Measurements from ENCODE around the gene CS. TPM values are rescaled to one million over a fixed set of nuclear protein-coding genes. Genes with fewer than 3 reads are reported as not detected.
"Not testable (repeated sequence)": the region's sequence is repeated elsewhere in the genome, so short reads cannot be mapped to it uniquely, and the experiment has no call there.

The CS gene
- total and polyA plus RNA-seq, 2 experiments from 2014 or later, result 83.2 to 111 TPM

- TF ChIP-seq EZH2phosphoT487 (IDR thresholded peaks at IDR 0.05; ENCODE audit: low read depth, severe bottlenecking, unreplicated experiment) (no peak), CTCF (IDR thresholded peaks at IDR 0.05; ENCODE audit: poor library complexity) (peak; percentile 46)
- WGBS (ENCODE audit: low lambda C conversion rate, missing lambda C conversion rate), result 42% methylated on average over 1 of the region's 1 CpG
Observed at GRCh38 chr12:56271031-56271430, 29.1 kb downstream of the CS start.

GRCh38 chr12:56267443-56268071 is 32.6 kb downstream of the CS start:
- no peaks in the 10 kb centered on the region for H4K20me1 ChIP-seq (ENCODE audit: insufficient read depth, poor library complexity, severe bottlenecking)
- TF ChIP-seq EZH2 (IDR thresholded peaks at IDR 0.05; ENCODE audit: borderline replicate concordance), result no peak
- no peak for TF ChIP-seq EZH2phosphoT487 (IDR thresholded peaks at IDR 0.05; ENCODE audit: low read depth, severe bottlenecking, unreplicated experiment)
- no peaks in the 10 kb centered on the region for H3K79me2 ChIP-seq
- H3K9me3 ChIP-seq (ENCODE audit: low read depth), result no peaks in the 10 kb centered on the region
- peak overlapping the region; percentile 91 for H3K4me2 ChIP-seq
- no peaks in the 10 kb centered on the region for H3K36me3 ChIP-seq (replicated peaks; ENCODE audit: insufficient read depth, low read depth)
- H3K4me3 ChIP-seq, result peak overlapping the region; percentile 94
- H2AFZ ChIP-seq, result peak overlapping the region; percentile 98
- 27% methylated on average over 18 of the region's 21 CpGs for WGBS (ENCODE audit: low lambda C conversion rate, missing lambda C conversion rate)
- H3K4me1 ChIP-seq (ENCODE audit: insufficient read depth), result peaks cover 5% of the 10 kb centered on the region
- H3K27ac ChIP-seq, result peak overlapping the region; percentile 99
- H3K27me3 ChIP-seq, result no peaks in the 10 kb centered on the region
- peak; percentile 37 for DNase-seq (ENCODE audit: low spot score)
- no peaks in the 10 kb centered on the region for H3K9me2 ChIP-seq (replicated peaks; ENCODE audit: insufficient read depth)

More at GRCh38 chr12:56271031-56271430, 29.1 kb downstream of the CS start:
- DNase-seq (ENCODE audit: low spot score), result peak; percentile 34
- Histone ChIP-seq H3K27ac (no peak overlapping the region), H3K9me3 (ENCODE audit: low read depth) (no peaks in the 10 kb centered on the region), H4K20me1 (ENCODE audit: insufficient read depth, poor library complexity, severe bottlenecking) (no peaks in the 10 kb centered on the region), H3K4me3 (no peak overlapping the region), H3K79me2 (no peaks in the 10 kb centered on the region), H3K27me3 (no peaks in the 10 kb centered on the region), H3K9me2 (replicated peaks; ENCODE audit: insufficient read depth) (no peaks in the 10 kb centered on the region), H3K4me2 (no peak overlapping the region), H3K4me1 (ENCODE audit: insufficient read depth) (peaks cover 4% of the 10 kb centered on the region), H2AFZ (no peak overlapping the region), H3K36me3 (replicated peaks; ENCODE audit: insufficient read depth, low read depth) (peaks cover 3% of the 10 kb centered on the region)

- H2AFZ ChIP-seq, result peak within 1 kb of the TSS; percentile 98
- H4K20me1 ChIP-seq (ENCODE audit: insufficient read depth, poor library complexity, severe bottlenecking), result no peaks in the 10 kb centered on the region
- H3K79me2 ChIP-seq, result no peaks in the 10 kb centered on the region
- under 1% methylated on average over 68 of the region's 68 CpGs for WGBS (ENCODE audit: low lambda C conversion rate, missing lambda C conversion rate)
- no peaks in the 10 kb centered on the region for H3K9me2 ChIP-seq (replicated peaks; ENCODE audit: insufficient read depth)
- peak within 1 kb of the TSS; percentile 94 for H3K4me3 ChIP-seq
- H3K4me1 ChIP-seq (ENCODE audit: insufficient read depth), result peaks cover 5% of the 10 kb centered on the region
- H3K27me3 ChIP-seq, result no peaks in the 10 kb centered on the region
- peak; percentile 92 for DNase-seq (ENCODE audit: low spot score)
- peak within 1 kb of the TSS; percentile 99 for H3K27ac ChIP-seq
- TF ChIP-seq CTCF (IDR thresholded peaks at IDR 0.05; ENCODE audit: poor library complexity) (peak; percentile 56), EZH2 (IDR thresholded peaks at IDR 0.05; ENCODE audit: borderline replicate concordance) (no peak)
- H3K4me2 ChIP-seq, result peak within 1 kb of the TSS; percentile 91
- H3K9me3 ChIP-seq (ENCODE audit: low read depth), result no peaks in the 10 kb centered on the region
- no peaks in the 10 kb centered on the region for H3K36me3 ChIP-seq (replicated peaks; ENCODE audit: insufficient read depth, low read depth)
Observed at GRCh38 chr12:56266693-56267442, 33.3 kb downstream of the CS start, which contains the start of gene COQ10A. TSS of gene COQ10A (plus strand) at chr12:56266942. CDS start at chr12:56267119, 177 bp downstream.

GRCh38 chr12:56266068-56266692 is 34.0 kb downstream of the CS start:
- WGBS (ENCODE audit: low lambda C conversion rate, missing lambda C conversion rate), result 66% methylated on average over 14 of the region's 16 CpGs
- H3K27ac ChIP-seq, result peak overlapping the region; percentile 99
- H3K9me3 ChIP-seq (ENCODE audit: low read depth); H3K27me3 ChIP-seq; H3K36me3 ChIP-seq (replicated peaks; ENCODE audit: insufficient read depth, low read depth); H3K9me2 ChIP-seq (replicated peaks; ENCODE audit: insufficient read depth); DNase-seq (ENCODE audit: low spot score); H3K4me1 ChIP-seq (ENCODE audit: insufficient read depth); H3K79me2 ChIP-seq; H4K20me1 ChIP-seq (ENCODE audit: insufficient read depth, poor library complexity, severe bottlenecking): not testable (repeated sequence)
- peak overlapping the region; percentile 91 for H3K4me2 ChIP-seq
- peak overlapping the region; percentile 94 for H3K4me3 ChIP-seq
- H2AFZ ChIP-seq, result peak overlapping the region; percentile 98

- H3K79me2 ChIP-seq; DNase-seq (ENCODE audit: low spot score); H3K36me3 ChIP-seq (replicated peaks; ENCODE audit: insufficient read depth, low read depth); H3K4me3 ChIP-seq; H2AFZ ChIP-seq; H3K9me2 ChIP-seq (replicated peaks; ENCODE audit: insufficient read depth); H3K27ac ChIP-seq; H3K9me3 ChIP-seq (ENCODE audit: low read depth); H3K27me3 ChIP-seq; H3K4me2 ChIP-seq; H4K20me1 ChIP-seq (ENCODE audit: insufficient read depth, poor library complexity, severe bottlenecking): not testable (repeated sequence)
- WGBS (ENCODE audit: low lambda C conversion rate, missing lambda C conversion rate), result 90% methylated on average over 7 of the region's 7 CpGs
- H3K4me1 ChIP-seq (ENCODE audit: insufficient read depth), result peaks cover 11% of the 10 kb centered on the region
Observed at GRCh38 chr12:56262955-56263354, 37.2 kb downstream of the CS start.
